ENCODE measurements around the gene AIFM3. TPM values are rescaled to one million over a fixed set of nuclear protein-coding genes. Genes with fewer than 3 reads are reported as not detected.

AIFM3 gene
- total and polyA plus RNA-seq, 2 of the 13 experiments (the other 11 are each of a cell fraction or from before 2014, with no cell fraction given) = 9.0 to 15.3 TPM

DNA sequence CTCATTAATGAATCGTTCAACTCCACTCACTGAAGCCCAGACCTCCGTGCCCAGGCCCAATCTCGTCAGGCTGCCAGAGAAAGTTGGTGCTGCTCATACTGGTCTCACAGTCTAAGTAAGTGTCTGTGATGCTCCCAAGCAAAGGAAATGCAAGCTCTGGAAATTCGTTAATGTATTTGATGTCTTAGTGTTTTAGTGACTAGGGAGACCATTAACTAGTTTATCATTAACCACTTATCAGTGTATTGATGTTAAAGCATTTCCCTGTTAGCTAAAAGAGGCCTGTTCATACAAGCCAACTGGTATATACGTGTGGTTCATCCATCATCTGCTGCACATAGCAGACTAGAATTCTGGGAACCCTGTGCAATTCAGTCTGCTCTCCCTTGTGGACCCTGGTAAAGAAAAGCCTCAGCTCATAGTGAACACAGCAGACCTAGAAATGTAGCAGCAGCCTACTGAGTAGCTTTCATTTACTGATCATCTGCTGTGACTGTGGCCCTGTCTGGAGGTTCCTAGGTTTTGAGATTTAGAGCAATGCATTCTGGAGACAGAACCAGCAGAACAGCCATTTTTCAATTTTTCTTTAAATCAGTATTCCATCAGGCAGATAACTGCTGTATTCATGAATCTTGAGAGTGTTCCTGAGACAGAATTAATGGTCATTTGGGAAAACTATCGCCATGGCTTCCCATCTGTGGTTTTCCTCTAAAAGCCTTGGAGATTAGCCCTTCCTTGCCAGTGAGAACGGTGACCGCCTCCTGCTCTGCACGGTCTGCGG is 15.7 kb upstream of the AIFM3 start (continued):
- TF ChIP-seq FOXP1 (IDR thresholded peaks at IDR 0.05) (no peak), FOXP1 (CRISPR knock-in tag; IDR thresholded peaks at IDR 0.05) (peak; percentile 50; the same call in 1 of the 2 replicates), ZNF121 (CRISPR knock-in tag; IDR thresholded peaks at IDR 0.05) (no peak), PHF8 (CRISPR knock-in tag; IDR thresholded peaks at IDR 0.05) (no peak), ZFP82 (CRISPR knock-in tag; IDR thresholded peaks at IDR 0.05; ENCODE audit: borderline replicate concordance) (no peak), BHLHE40 (IDR thresholded peaks at IDR 0.05; ENCODE audit: low read length) (no peak), SP2 (CRISPR knock-in tag; IDR thresholded peaks at IDR 0.05) (no peak), TEAD2 (CRISPR knock-in tag; IDR thresholded peaks at IDR 0.05) (no peak), CEBPB (IDR thresholded peaks at IDR 0.05; ENCODE audit: borderline replicate concordance, low read depth, low read length) (no peak), ZSCAN30 (CRISPR knock-in tag; IDR thresholded peaks at IDR 0.05) (no peak), ZNF431 (CRISPR knock-in tag; IDR thresholded peaks at IDR 0.05; ENCODE audit: borderline replicate concordance, low read depth) (no peak), ELF4 (CRISPR knock-in tag; IDR thresholded peaks at IDR 0.05; ENCODE audit: borderline replicate concordance) (no peak), ZNF747 (CRISPR knock-in tag; IDR thresholded peaks at IDR 0.05; ENCODE audit: borderline replicate concordance) (no peak), ZNF83 (CRISPR knock-in tag; IDR thresholded peaks at IDR 0.05; ENCODE audit: borderline replicate concordance) (no peak), CC2D1A (CRISPR knock-in tag; IDR thresholded peaks at IDR 0.05) (no peak), ZNF350 (CRISPR knock-in tag; IDR thresholded peaks at IDR 0.05; ENCODE audit: borderline replicate concordance, low read depth) (no peak)
- TF ChIP-seq, protein P1, sequence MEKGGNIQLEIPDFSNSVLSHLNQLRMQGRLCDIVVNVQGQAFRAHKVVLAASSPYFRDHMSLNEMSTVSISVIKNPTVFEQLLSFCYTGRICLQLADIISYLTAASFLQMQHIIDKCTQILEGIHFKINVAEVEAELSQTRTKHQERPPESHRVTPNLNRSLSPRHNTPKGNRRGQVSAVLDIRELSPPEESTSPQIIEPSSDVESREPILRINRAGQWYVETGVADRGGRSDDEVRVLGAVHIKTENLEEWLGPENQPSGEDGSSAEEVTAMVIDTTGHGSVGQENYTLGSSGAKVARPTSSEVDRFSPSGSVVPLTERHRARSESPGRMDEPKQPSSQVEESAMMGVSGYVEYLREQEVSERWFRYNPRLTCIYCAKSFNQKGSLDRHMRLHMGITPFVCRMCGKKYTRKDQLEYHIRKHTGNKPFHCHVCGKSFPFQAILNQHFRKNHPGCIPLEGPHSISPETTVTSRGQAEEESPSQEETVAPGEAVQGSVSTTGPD (CRISPR knock-in tag; IDR thresholded peaks at IDR 0.05) = no peak
- TF ChIP-seq, protein P2, sequence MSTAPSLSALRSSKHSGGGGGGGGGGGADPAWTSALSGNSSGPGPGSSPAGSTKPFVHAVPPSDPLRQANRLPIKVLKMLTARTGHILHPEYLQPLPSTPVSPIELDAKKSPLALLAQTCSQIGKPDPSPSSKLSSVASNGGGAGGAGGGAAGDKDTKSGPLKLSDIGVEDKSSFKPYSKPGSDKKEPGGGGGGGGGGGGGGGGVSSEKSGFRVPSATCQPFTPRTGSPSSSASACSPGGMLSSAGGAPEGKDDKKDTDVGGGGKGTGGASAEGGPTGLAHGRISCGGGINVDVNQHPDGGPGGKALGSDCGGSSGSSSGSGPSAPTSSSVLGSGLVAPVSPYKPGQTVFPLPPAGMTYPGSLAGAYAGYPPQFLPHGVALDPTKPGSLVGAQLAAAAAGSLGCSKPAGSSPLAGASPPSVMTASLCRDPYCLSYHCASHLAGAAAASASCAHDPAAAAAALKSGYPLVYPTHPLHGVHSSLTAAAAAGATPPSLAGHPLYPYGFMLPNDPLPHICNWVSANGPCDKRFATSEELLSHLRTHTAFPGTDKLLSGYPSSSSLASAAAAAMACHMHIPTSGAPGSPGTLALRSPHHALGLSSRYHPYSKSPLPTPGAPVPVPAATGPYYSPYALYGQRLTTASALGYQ (CRISPR knock-in tag; IDR thresholded peaks at IDR 0.05) = no peak
- TF ChIP-seq, protein P3, sequence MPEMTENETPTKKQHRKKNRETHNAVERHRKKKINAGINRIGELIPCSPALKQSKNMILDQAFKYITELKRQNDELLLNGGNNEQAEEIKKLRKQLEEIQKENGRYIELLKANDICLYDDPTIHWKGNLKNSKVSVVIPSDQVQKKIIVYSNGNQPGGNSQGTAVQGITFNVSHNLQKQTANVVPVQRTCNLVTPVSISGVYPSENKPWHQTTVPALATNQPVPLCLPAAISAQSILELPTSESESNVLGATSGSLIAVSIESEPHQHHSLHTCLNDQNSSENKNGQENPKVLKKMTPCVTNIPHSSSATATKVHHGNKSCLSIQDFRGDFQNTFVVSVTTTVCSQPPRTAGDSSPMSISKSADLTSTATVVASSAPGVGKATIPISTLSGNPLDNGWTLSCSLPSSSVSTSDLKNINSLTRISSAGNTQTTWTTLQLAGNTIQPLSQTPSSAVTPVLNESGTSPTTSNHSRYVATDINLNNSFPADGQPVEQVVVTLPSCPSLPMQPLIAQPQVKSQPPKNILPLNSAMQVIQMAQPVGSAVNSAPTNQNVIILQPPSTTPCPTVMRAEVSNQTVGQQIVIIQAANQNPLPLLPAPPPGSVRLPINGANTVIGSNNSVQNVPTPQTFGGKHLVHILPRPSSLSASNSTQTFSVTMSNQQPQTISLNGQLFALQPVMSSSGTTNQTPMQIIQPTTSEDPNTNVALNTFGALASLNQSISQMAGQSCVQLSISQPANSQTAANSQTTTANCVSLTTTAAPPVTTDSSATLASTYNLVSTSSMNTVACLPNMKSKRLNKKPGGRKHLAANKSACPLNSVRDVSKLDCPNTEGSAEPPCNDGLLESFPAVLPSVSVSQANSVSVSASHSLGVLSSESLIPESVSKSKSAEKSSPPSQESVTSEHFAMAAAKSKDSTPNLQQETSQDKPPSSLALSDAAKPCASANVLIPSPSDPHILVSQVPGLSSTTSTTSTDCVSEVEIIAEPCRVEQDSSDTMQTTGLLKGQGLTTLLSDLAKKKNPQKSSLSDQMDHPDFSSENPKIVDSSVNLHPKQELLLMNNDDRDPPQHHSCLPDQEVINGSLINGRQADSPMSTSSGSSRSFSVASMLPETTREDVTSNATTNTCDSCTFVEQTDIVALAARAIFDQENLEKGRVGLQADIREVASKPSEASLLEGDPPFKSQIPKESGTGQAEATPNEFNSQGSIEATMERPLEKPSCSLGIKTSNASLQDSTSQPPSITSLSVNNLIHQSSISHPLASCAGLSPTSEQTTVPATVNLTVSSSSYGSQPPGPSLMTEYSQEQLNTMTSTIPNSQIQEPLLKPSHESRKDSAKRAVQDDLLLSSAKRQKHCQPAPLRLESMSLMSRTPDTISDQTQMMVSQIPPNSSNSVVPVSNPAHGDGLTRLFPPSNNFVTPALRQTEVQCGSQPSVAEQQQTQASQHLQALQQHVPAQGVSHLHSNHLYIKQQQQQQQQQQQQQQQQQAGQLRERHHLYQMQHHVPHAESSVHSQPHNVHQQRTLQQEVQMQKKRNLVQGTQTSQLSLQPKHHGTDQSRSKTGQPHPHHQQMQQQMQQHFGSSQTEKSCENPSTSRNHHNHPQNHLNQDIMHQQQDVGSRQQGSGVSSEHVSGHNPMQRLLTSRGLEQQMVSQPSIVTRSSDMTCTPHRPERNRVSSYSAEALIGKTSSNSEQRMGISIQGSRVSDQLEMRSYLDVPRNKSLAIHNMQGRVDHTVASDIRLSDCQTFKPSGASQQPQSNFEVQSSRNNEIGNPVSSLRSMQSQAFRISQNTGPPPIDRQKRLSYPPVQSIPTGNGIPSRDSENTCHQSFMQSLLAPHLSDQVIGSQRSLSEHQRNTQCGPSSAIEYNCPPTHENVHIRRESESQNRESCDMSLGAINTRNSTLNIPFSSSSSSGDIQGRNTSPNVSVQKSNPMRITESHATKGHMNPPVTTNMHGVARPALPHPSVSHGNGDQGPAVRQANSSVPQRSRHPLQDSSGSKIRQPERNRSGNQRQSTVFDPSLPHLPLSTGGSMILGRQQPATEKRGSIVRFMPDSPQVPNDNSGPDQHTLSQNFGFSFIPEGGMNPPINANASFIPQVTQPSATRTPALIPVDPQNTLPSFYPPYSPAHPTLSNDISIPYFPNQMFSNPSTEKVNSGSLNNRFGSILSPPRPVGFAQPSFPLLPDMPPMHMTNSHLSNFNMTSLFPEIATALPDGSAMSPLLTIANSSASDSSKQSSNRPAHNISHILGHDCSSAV (CRISPR knock-in tag; IDR thresholded peaks at IDR 0.05; ENCODE audit: borderline replicate concordance) = no peak
